Smooth muscle cell (in vitro differentiated cells): ENCODE measurements around the gene ACOT9. TPM values are rescaled to one million over a fixed set of nuclear protein-coding genes. Genes with fewer than 3 reads are reported as not detected.
"Not testable (repeated sequence)": the region's sequence is repeated elsewhere in the genome, so short reads cannot be mapped to it uniquely, and the experiment has no call there.

Source experiments
- DNase-seq: peaks from one replicate; lab custom pipeline; 2025; ENCODE audit not compliant: unreplicated experiment; lab: John Stamatoyannopoulos, UW
- H2AFZ ChIP-seq: fragments of 200-600 bp; sonication (generic); 2 replicates; pipeline ENCODE4 v1.6.0; 2016; ENCODE audit warnings: antibody characterized with exemption, low read depth, mild to moderate bottlenecking
- H3F3A ChIP-seq: fragments of 200-600 bp; sonication (generic); 2 replicates; pipeline ENCODE4 v1.6.0; 2017; ENCODE audit warnings: antibody characterized with exemption, low read depth
- H3K27ac ChIP-seq: fragments of 200-600 bp; sonication (generic); 2 replicates; pipeline ENCODE4 v1.5.1; 2016; ENCODE audit warnings: low read depth, mild to moderate bottlenecking
- H3K27me3 ChIP-seq: fragments of 200-600 bp; sonication (generic); 2 replicates; pipeline ENCODE4 v1.6.1; 2016; ENCODE audit warnings: low read depth, mild to moderate bottlenecking
- H3K36me3 ChIP-seq: fragments of 200-600 bp; sonication (generic); 2 replicates; pipeline ENCODE4 v1.5.1; 2016; ENCODE audit warnings: low read depth
- H3K4me1 ChIP-seq: fragments of 200-600 bp; sonication (generic); 2 replicates; pipeline ENCODE4 v1.5.1; 2016; ENCODE audit warnings: low read depth
- H3K4me2 ChIP-seq: fragments of 200-600 bp; sonication (generic); 2 replicates; pipeline ENCODE4 v1.6.0; 2016; ENCODE audit warnings: mild to moderate bottlenecking
- H3K4me3 ChIP-seq: fragments of 200-600 bp; sonication (generic); 2 replicates; pipeline ENCODE4 v1.5.1; 2016; ENCODE audit warnings: mild to moderate bottlenecking
- H3K79me2 ChIP-seq: fragments of 200-600 bp; sonication (generic); 2 replicates; pipeline ENCODE4 v1.6.0; 2016; ENCODE audit warnings: low read depth, mild to moderate bottlenecking
- H3K9ac ChIP-seq: fragments of 200-600 bp; sonication (generic); 2 replicates; pipeline ENCODE4 v1.6.0; 2016; ENCODE audit warnings: low read depth
- H3K9me3 ChIP-seq: fragments of 200-600 bp; sonication (generic); replicated peaks from 2 replicates; pipeline ENCODE4 v1.5.1; 2016; ENCODE audit warnings: low read depth
- H4K20me1 ChIP-seq: fragments of 200-600 bp; sonication (generic); 2 replicates; pipeline ENCODE4 v1.6.0; 2016; ENCODE audit warnings: low read depth
- CTCF ChIP-seq: fragments of 200-600 bp; sonication (generic); IDR thresholded peaks from 2 replicates; pipeline ENCODE4 v1.5.1; 2017; ENCODE audit warnings: borderline replicate concordance, mild to moderate bottlenecking, antibody characterized with exemption; ENCODE audit not compliant: insufficient read depth, poor library complexity, severe bottlenecking
- WGBS: methylation state at CpG from one replicate; pipeline ENCODE4 v1.1.7; 2016; ENCODE audit warnings: low lambda C conversion rate; 5-methylcytosine and 5-hydroxymethylcytosine counted together
- polyA plus RNA-seq: library from polyadenylated mRNA; unstranded; fragments of >200 nt; fragmentation: Nextera tagmentation; extraction: Ambion mirVana; gene quantifications from 2 replicates; pipeline ENCODE4 v1.2.1, GENCODE V29; 2016
- total RNA-seq: library from RNA; depleted of rRNA; stranded (reverse); fragments of >200 nt; gene quantifications from 2 replicates; pipeline ENCODE4 v1.2.3, GENCODE V29; 2014

Gene ACOT9
- total and polyA plus RNA-seq, 2 experiments from 2014 or later, result 55.4 to 73.2 TPM

GRCh38 chrX:23776363-23776762 is 33.3 kb upstream of the ACOT9 start:
- Histone ChIP-seq H3K79me2 (no peaks in the 10 kb centered on the region), H4K20me1 (no peaks in the 10 kb centered on the region), H3K4me1 (no peaks in the 10 kb centered on the region), H3K9ac (no peak overlapping the region), H3K27ac (no peak overlapping the region), H3K4me3 (no peak overlapping the region), H3K36me3 (no peaks in the 10 kb centered on the region), H3K27me3 (no peaks in the 10 kb centered on the region), H3F3A (peaks cover 10% of the 10 kb centered on the region), H3K9me3 (no peaks in the 10 kb centered on the region), H2AFZ (no peak overlapping the region), H3K4me2 (no peak overlapping the region)
- 88% methylated on average over 3 of the region's 3 CpGs for WGBS
- no peak for DNase-seq
- TF ChIP-seq CTCF, result no peak

DNA sequence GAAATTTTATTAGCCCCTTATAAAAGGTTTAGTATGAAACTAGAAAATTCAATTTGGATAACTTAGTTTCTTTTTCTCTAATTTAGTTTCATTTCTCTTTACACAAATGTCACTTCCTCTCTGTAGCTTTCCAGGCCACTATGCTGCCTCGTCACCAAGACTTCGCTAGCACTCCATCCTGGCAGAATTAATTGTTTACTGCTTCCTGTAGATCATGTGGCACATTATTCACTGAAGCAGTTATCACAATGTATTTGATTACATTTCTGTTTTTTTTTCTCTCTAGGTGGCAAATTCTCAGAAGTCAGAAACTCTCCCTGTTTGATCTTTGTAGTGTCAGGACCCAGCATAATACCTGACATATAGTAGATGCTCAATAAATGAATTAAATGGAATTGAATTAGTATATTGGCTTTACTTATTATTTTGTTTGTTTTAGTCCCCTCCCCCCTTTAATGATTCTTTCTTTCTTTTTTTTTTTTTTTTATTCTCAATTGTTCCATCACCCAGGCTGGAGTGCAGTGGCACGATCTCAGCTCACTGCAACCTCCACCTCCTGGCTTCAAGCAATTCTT is 30.6 kb upstream of the ACOT9 start:
- WGBS, result 87% methylated on average over 3 of the region's 3 CpGs

GRCh38 chrX:23771086-23771485 is 28.0 kb upstream of the ACOT9 start:
- H3K4me2 ChIP-seq, H3K9me3 ChIP-seq, H2AFZ ChIP-seq, H3K27me3 ChIP-seq, DNase-seq, H3K79me2 ChIP-seq, H3K27ac ChIP-seq, H3K9ac ChIP-seq, H3K4me3 ChIP-seq, H3K36me3 ChIP-seq, H3K4me1 ChIP-seq, H4K20me1 ChIP-seq, H3F3A ChIP-seq: not testable (repeated sequence)
- WGBS, result 92% methylated on average over 7 of the region's 7 CpGs

More for the DNA sequence above, 30.6 kb upstream of the ACOT9 start:
- Histone ChIP-seq H3F3A (no peaks in the 10 kb centered on the region), H3K9me3 (no peaks in the 10 kb centered on the region), H2AFZ (no peak overlapping the region), H3K9ac (no peak overlapping the region), H3K4me3 (no peak overlapping the region), H3K79me2 (no peaks in the 10 kb centered on the region), H3K27ac (no peak overlapping the region), H3K4me2 (no peak overlapping the region), H3K4me1 (no peaks in the 10 kb centered on the region), H3K27me3 (no peaks in the 10 kb centered on the region), H3K36me3 (no peaks in the 10 kb centered on the region), H4K20me1 (no peaks in the 10 kb centered on the region)
- TF ChIP-seq CTCF, result no peak
- no peak for DNase-seq

DNA sequence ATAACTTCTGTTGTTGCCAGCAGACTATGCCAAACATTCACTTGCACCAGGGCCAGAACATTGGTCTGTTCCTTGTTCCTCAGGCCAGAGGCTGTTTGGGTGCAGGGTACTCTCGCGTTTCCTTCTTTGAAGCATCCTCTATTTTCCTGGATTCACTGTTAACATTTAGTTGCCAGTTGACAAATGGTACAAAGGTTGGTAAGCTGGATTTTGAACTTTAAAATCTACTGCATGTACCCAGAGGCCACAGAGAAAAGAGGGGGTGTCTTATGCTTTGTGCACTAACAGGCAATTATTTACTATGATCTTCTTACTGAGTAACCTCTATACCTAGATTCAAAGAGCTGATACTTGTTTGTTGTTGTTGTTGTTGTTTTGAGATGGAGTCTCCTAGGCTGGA is 27.1 kb upstream of the ACOT9 start:
- no peak overlapping the region for H3K9ac ChIP-seq
- no peaks in the 10 kb centered on the region for H3K36me3 ChIP-seq
- H2AFZ ChIP-seq, result no peak overlapping the region
- no peaks in the 10 kb centered on the region for H3K9me3 ChIP-seq
- no peak overlapping the region for H3K27ac ChIP-seq
- H3F3A ChIP-seq, result no peaks in the 10 kb centered on the region
- no peak for DNase-seq
- no peaks in the 10 kb centered on the region for H3K27me3 ChIP-seq
- no peaks in the 10 kb centered on the region for H3K4me1 ChIP-seq
- H4K20me1 ChIP-seq, result no peaks in the 10 kb centered on the region
- TF ChIP-seq CTCF, result no peak
- H3K79me2 ChIP-seq, result no peaks in the 10 kb centered on the region
- H3K4me3 ChIP-seq, result no peak overlapping the region
- WGBS, result 100% methylated on average over 2 of the region's 2 CpGs
- no peak overlapping the region for H3K4me2 ChIP-seq
